Esophagus squamous epithelium (tissue), 4 donors: ENCODE measurements around the gene ANO5.

Source experiments
- CTCF ChIP-seq, 6 experiments: fragments of 450-650 bp in 4 of 6; fragments of 200-600 bp in 2 of 6; sonication (generic) in 2 of 6; IDR thresholded peaks; one replicate each; pipeline ENCODE4 v1.5.1; 2016 to 2019; ENCODE audit warnings: antibody characterized with exemption in 6 of 6, mild to moderate bottlenecking in 4 of 6, moderate library complexity in 4 of 6
- POLR2A ChIP-seq, 4 donors: fragments of 450-650 bp; IDR thresholded peaks; one replicate each; pipeline ENCODE4 v1.6.1; 2017; ENCODE audit warnings: antibody characterized with exemption in 4 of 4, mild to moderate bottlenecking in 4 of 4, moderate library complexity in 3 of 4

GRCh38 chr11:22151649-22152197 is 41.2 kb upstream of the ANO5 start:
- TF ChIP-seq CTCF (IDR thresholded peaks at IDR 0.05) (no peak), POLR2A (IDR thresholded peaks at IDR 0.05) (no peak)
